Measurements from ENCODE around the gene RMND5B.

The RMND5B gene

DNA sequence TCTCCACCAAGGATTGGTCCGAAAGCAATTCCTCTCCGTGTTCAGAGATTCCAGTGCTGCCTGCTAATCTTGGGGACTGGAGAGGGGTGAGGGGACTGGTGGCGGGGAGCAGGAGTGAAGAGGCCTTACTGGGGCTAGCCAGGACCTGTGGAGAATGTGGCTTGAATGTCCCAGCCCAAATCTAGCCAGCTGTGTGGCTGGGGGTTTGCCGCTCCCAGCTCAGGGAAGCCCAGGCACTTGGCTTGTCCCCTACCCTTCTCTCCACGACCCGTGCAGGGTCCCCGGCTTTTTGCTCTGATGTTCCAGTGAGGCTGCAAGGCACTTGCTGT is 15.0 kb upstream of the RMND5B start:
- Histone ChIP-seq H3K9ac (peak overlapping the region in 9 of 11 experiments; percentile 41 to 86 (median 80); a peak in 16 of 22 replicates), H3K4me2 (peak overlapping the region; percentile 96 to 100 (median 99))

GRCh38 chr5:178116143-178116885 is 14.5 kb upstream of the RMND5B start:
- Histone ChIP-seq H3K27ac (peak overlapping the region in 8 of 11 experiments; percentile 39 to 94 (median 76); a peak in 15 of 22 replicates), H4K20me1 (peaks cover 0 to 70% (median 7%) of the 10 kb centered on the region in 11 experiments; a peak in 8 of 22 replicates), H3K9me3 (replicated peaks in 1 of 11) (peaks cover 0 to 5% (median 0%) of the 10 kb centered on the region in 11 experiments; a peak in 1 of 22 replicates), H3K36me3 (no peaks in the 10 kb centered on the region), H3K4me1 (peaks cover 68 to 90% (median 84%) of the 10 kb centered on the region in 10 experiments), H3K4me3 (peak overlapping the region in 8 of 10 experiments; percentile 70 to 80 (median 74); a peak in 16 of 20 replicates), H3K27me3 (peaks cover 0 to 84% (median 0%) of the 10 kb centered on the region in 11 experiments; a peak in 6 of 22 replicates), H3K9ac (peak overlapping the region in 9 of 11 experiments; percentile 41 to 86 (median 80); a peak in 18 of 22 replicates), H3K4me2 (peak overlapping the region; percentile 96 to 100 (median 99))
- no peak for TF ChIP-seq Cebpa-rat (IDR thresholded peaks at IDR 0.05)

More for the DNA sequence above, 15.0 kb upstream of the RMND5B start:
- Histone ChIP-seq H3K27me3 (peaks cover 0 to 78% (median 0%) of the 10 kb centered on the region in 11 experiments; a peak in 6 of 22 replicates), H3K4me3 (peak overlapping the region in 8 of 10 experiments; percentile 70 to 80 (median 74); a peak in 16 of 20 replicates), H3K4me1 (peaks cover 63 to 85% (median 79%) of the 10 kb centered on the region in 10 experiments), H3K9me3 (replicated peaks in 1 of 11) (peaks cover 0 to 5% (median 0%) of the 10 kb centered on the region in 11 experiments; a peak in 1 of 22 replicates), H4K20me1 (peaks cover 0 to 65% (median 6%) of the 10 kb centered on the region in 11 experiments; a peak in 8 of 22 replicates), H3K36me3 (no peaks in the 10 kb centered on the region), H3K27ac (peak overlapping the region in 8 of 11 experiments; percentile 39 to 94 (median 76); a peak in 15 of 22 replicates)
- TF ChIP-seq Cebpa-rat (IDR thresholded peaks at IDR 0.05) = no peak

DNA sequence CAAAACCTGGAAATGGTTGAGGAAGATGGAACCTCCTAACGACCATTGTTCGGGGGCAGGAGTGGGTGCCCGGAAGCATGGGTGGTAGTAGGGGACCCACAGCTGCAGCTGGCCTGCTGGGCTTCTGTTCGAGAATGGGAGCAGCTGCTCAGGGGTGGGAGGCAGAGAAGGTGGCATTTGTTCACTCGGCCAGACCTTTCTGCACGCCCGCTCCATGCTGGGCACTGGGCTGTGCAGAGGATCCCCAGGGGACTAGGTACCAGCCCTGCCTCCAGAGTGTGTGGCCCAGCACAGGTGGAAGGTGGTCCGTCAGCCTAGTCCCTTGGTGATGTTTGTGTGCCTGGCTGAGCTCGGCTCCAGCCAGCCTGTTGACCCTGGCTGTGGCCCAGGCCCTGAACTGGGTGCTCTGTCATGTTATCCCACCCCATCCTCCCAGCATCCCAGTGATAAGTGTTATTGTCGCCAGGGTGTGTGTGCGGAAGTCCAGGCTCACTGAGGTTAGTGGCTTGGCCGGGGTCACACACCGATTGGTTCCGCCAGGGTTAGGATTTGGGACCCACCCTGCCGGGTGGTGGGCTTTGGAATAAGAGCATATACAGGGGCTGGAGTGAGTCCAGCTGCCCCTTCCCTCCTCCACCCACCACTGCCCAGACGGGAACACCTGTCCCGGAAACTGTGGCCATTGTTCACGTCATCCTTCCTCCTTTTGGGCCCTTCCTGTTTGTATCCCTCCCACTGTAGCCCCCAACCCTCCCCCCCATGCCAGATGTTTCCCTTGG is 12.7 kb upstream of the RMND5B start:
- Histone ChIP-seq H3K27me3 (peaks cover 0 to 90% (median 0%) of the 10 kb centered on the region in 11 experiments; a peak in 6 of 22 replicates), H3K4me3 (peak overlapping the region in 8 of 10 experiments; percentile 19 to 51 (median 40); a peak in 12 of 20 replicates), H3K27ac (peak overlapping the region in 8 of 11 experiments; percentile 51 to 94 (median 79); a peak in 17 of 22 replicates), H3K9ac (peak overlapping the region in 9 of 11 experiments; percentile 10 to 86 (median 66); a peak in 16 of 22 replicates), H3K4me1 (peaks cover 86 to 96% (median 95%) of the 10 kb centered on the region in 10 experiments), H3K9me3 (replicated peaks in 1 of 11) (no peaks in the 10 kb centered on the region), H3K4me2 (peak overlapping the region; percentile 77 to 100 (median 99)), H3K36me3 (0 out of 22 replicates have a peak, but pooled peaks cover 0 to 6% (median 0%) of the 10 kb centered on the region in 11 experiments), H4K20me1 (peaks cover 0 to 88% (median 15%) of the 10 kb centered on the region in 11 experiments; a peak in 10 of 22 replicates)
- TF ChIP-seq Cebpa-rat (IDR thresholded peaks at IDR 0.05) = no peak

DNA sequence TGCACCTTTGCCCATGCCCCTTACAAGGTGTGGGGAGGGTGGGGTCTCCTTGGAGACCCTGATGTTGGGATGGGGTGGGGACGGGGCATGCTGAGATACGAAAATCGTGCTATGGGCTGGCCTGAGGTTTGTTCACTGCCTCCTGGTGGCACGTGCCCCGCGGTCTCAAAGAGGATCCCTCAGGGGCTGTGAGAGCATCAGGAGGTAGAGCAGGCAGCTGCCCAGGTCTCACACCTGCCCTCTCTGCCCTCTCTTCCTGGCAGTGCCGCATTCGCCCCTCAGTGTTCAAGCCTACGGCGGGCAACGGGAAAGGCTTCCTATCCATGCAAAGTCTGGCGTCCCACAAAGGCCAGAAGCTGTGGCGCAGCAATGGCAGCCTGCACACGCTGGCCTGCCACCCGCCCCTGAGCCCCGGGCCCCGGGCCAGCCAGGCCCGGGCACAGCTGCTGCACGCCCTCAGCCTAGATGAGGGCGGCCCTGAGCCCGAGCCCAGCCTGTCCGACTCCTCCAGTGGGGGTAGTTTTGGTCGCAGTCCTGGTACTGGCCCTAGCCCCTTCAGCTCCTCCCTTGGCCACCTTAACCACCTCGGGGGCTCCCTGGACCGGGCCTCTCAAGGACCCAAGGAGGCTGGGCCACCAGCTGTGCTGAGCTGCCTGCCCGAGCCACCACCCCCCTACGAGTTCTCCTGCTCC is 10.8 kb upstream of the RMND5B start:
- Histone ChIP-seq H3K9me3 (replicated peaks in 1 of 11) (no peaks in the 10 kb centered on the region), H3K4me1 (peaks cover 79 to 100% (median 100%) of the 10 kb centered on the region in 10 experiments), H3K27ac (peak overlapping the region in 8 of 11 experiments; percentile 20 to 94 (median 79); a peak in 15 of 22 replicates), H3K27me3 (peaks cover 0 to 73% (median 0%) of the 10 kb centered on the region in 11 experiments; a peak in 5 of 22 replicates), H3K36me3 (0 out of 22 replicates have a peak, but pooled peaks cover 0 to 6% (median 0%) of the 10 kb centered on the region in 11 experiments), H4K20me1 (peaks cover 0 to 86% (median 16%) of the 10 kb centered on the region in 11 experiments; a peak in 10 of 22 replicates), H3K4me3 (peak overlapping the region in 3 of 10 experiments; percentile 25 to 61 (median 45); a peak in 3 of 20 replicates), H3K4me2 (peak overlapping the region; percentile 81 to 100 (median 99)), H3K9ac (peak overlapping the region in 7 of 11 experiments; percentile 26 to 86 (median 80); a peak in 12 of 22 replicates)
- no peak for TF ChIP-seq Cebpa-rat (IDR thresholded peaks at IDR 0.05)

DNA sequence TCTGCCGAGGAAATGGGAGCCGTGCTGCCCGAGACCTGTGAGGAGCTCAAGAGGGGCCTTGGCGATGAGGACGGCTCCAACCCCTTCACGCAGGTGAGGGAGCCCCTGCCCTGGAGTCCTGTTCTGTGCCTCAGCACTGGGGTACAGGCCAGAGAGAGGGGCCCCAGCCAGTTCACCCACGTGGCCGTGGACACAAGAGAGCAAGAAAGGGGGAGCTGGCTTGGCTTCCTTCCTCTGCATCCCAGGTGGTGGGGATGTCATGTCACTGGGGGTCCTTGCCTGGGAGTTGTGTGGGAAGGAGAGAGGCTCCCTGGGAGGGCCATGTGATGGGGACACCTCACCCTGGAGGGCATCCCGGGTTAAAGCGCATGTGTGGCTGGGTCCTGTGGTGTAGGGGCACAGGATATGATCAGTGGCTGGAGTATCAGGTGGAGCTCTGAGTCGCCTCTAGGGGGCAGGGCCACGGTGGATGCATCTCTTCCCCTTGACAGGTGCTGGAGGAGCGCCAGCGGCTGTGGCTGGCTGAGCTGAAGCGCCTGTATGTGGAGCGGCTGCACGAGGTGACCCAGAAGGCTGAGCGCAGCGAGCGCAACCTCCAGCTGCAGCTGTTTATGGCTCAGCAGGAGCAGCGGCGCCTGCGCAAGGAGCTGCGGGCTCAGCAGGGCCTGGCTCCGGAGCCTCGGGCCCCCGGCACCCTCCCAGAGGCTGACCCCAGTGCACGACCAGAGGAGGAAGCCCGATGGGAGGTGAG is 10.0 kb upstream of the RMND5B start:
- 0 out of 22 replicates have a peak, but pooled peaks cover 0 to 6% (median 0%) of the 10 kb centered on the region in 11 experiments for H3K36me3 ChIP-seq
- H3K4me3 ChIP-seq = peak overlapping the region; percentile 15 to 61 (median 40); a peak in 16 of 20 replicates
- H3K27ac ChIP-seq = peak overlapping the region in 8 of 11 experiments; percentile 39 to 94 (median 79); a peak in 16 of 22 replicates

DNA sequence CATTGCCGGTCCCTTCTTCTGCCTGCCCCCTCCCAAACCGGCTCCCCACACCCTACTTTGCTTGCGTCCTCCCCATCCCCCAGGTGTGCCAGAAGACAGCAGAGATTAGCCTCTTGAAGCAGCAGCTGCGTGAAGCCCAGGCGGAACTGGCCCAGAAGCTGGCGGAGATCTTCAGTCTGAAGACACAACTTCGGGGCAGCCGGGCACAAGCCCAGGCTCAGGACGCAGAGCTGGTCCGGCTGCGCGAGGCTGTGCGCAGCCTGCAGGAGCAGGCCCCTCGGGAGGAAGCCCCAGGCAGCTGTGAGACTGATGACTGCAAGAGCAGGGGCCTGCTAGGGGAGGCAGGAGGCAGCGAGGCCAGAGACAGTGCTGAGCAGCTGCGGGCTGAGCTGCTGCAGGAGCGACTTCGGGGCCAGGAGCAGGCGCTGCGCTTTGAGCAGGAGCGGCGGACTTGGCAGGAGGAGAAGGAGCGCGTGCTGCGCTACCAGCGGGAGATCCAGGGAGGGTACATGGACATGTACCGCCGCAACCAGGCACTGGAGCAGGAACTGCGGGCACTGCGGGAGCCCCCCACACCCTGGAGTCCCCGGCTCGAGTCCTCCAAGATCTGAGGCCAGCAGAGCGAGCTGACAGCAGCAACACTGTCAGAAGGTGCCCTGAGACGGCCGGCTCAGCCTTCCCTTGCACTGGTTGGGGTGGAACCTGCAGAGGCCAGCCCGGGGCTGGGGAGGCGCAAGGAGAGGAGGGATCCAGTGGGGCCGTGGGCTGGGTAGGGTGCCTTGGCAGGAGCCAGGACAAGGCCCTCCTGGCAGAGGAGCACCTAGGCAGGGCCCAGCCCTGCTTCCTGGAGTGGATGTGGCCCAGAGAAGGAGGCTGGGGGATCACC is 9.2 kb upstream of the RMND5B start:
- peak overlapping the region; percentile 81 to 100 (median 99) for H3K4me2 ChIP-seq
- H3K9me3 ChIP-seq (replicated peaks in 1 of 11) = no peaks in the 10 kb centered on the region
- H3K27ac ChIP-seq = peak overlapping the region in 8 of 11 experiments; percentile 39 to 94 (median 79); a peak in 16 of 22 replicates
- H3K36me3 ChIP-seq = 0 out of 22 replicates have a peak, but pooled peaks cover 0 to 6% (median 0%) of the 10 kb centered on the region in 11 experiments
- H3K4me3 ChIP-seq = peak overlapping the region; percentile 20 to 61 (median 44); a peak in 17 of 20 replicates
- peak overlapping the region in 9 of 11 experiments; percentile 34 to 86 (median 65); a peak in 17 of 22 replicates for H3K9ac ChIP-seq
- peaks cover 0 to 72% (median 12%) of the 10 kb centered on the region in 11 experiments; a peak in 10 of 22 replicates for H4K20me1 ChIP-seq
- peaks cover 0 to 57% (median 0%) of the 10 kb centered on the region in 11 experiments; a peak in 5 of 22 replicates for H3K27me3 ChIP-seq
- no peak for TF ChIP-seq Cebpa-rat (IDR thresholded peaks at IDR 0.05)
- peaks cover 63 to 97% (median 94%) of the 10 kb centered on the region in 10 experiments for H3K4me1 ChIP-seq

More for the DNA sequence above, 10.0 kb upstream of the RMND5B start:
- H4K20me1 ChIP-seq = peaks cover 0 to 78% (median 12%) of the 10 kb centered on the region in 11 experiments; a peak in 10 of 22 replicates
- peak overlapping the region; percentile 81 to 100 (median 99) for H3K4me2 ChIP-seq
- TF ChIP-seq Cebpa-rat (IDR thresholded peaks at IDR 0.05) = no peak
- H3K9ac ChIP-seq = peak overlapping the region in 8 of 11 experiments; percentile 48 to 86 (median 72); a peak in 16 of 22 replicates
- H3K9me3 ChIP-seq (replicated peaks in 1 of 11) = no peaks in the 10 kb centered on the region
- peaks cover 0 to 66% (median 0%) of the 10 kb centered on the region in 11 experiments; a peak in 5 of 22 replicates for H3K27me3 ChIP-seq
- H3K4me1 ChIP-seq = peaks cover 71 to 98% (median 97%) of the 10 kb centered on the region in 10 experiments
